HG03175 (cell line): ENCODE data around the gene SLC24A4.

Experiments
- ATAC-seq: cut with Tn5 transposase; IDR thresholded peaks from one replicate; pipeline ENCODE4 v1.9.1; 2021; ENCODE audit warnings: mild to moderate bottlenecking, moderate library complexity; ENCODE audit not compliant: unreplicated experiment

Gene SLC24A4

DNA sequence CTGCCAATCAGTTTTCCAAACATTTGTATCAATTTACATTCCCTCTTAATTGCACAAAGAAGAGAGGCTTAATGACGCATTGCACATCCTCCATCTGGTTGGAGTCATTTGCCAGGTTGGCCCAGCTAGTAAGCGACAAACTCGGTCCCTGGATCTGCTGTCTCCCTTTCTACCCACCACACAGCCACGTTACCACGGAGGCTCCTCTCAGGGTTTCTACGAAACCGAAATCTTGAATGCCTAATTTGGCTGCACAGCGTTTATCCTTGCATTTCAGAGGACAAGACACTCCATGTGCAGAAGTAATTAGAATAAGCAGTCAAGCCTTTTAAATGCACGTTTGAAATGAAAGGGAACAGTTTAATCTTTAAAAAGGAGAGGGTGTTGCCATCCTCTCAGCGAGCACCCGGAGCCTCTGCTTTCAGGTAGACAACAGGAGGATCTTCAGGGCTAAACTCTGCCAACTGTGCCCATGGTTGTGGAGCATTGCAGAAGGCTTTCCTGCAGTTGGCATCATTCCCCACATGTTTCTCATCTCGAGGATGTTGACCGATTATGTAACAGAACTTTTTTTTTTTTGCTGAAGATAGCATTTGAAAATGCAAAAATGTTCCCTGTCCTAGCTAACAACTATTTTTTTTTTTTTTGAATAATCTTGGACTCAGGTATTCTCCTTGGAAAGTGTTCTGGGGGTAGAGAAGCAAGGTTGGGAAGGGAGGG is 37.8 kb downstream of the SLC24A4 start:
- no peak for ATAC-seq

DNA sequence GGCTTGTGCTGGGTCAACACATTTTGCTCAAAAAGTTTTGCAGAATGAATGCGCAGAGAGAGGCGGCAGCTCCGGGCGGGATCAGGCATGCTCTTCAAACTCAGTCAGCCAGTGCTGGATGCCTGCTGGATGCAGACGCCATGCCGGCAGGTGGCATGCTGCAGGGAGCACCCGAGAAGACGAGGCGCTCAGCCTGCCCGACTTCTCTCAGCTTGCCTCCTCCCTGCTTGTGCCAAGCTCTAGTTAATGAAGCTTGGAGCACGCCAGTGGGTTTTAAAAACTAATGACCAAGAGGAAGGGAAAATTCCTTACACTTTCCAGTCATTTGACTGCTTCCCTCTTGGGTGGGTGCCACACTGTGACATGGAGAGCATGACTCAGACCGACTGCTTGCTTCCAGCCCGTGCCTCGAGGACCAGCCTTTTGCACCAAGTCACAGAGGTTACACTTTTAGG is 39.8 kb downstream of the SLC24A4 start:
- no peak for ATAC-seq

DNA sequence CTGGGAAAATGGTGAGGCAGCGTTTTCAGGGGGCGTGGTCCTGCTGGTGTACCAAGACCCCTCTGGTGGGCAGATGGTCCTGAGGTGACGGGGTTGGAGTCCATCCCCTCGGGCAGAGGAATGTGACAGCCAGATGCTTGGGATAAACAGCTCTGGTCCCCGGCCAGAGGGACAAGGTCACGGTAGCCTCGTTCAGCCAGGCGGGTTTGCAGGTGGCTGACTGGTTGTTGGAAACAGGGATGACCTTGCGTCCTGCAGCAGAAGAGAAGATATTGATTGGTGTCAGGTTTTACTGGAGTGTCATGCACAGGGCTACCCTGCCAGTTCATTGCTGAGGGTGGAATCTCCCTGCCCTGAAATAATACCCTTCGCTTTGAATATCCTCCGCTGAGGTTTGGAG is 43.3 kb downstream of the SLC24A4 start:
- no peak for ATAC-seq

DNA sequence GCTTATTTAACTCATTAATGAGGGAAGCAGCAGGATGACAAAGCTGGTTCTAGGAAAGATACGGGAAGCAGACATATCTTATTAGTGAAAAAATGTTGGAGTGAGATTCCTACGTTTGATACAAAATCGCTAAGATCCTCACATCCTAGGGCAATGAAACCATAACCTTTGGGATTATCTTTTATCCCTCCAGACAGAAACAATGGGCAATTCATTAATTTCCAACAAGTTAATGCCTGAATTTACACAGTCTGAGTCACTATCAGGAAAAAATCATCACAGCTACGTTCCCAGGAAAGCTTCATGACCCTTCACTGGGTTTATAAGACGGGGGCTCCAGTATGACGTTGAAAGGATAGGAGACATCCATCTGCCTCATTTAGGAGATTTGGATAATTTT is 45.0 kb downstream of the SLC24A4 start:
- no peak for ATAC-seq

DNA sequence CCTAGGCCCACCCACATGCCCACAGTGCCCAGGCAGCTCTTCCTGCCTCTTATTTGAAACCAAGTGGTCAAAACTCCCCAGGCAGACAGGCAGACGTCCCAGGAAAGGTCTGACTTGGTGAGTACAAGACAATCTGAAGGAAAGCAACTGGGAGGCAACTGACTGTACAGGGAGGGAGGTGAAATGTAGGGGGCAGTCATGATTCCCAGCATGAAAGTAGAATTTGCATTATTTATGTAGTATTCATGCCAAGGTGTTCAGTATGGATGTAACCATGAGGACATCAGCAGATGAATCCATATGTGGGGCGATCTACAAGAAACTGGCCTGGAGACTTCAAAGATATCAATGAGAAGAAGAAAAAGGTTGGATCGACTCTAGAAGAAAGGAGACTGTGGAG is 46.1 kb downstream of the SLC24A4 start:
- no peak for ATAC-seq

DNA sequence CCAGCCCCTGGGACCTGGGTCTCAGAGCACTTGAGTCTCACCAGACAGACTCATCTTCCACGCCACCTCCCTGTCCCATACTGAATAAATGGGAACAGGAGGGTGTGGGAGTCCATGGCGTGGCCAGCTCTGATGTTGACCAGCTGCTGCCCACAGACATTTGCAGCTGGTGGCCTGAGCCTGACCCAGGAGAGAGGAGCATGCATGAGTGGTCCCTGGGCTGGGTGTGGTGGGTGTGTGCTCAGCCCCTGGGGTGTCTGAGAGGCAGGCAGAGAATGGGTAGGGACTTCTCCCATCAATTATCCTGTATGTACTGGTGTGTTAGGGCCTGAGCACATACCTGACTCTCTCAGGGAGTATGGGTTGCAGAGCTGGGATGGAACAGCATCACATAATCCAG is 49.3 kb downstream of the SLC24A4 start:
- no peak for ATAC-seq

DNA sequence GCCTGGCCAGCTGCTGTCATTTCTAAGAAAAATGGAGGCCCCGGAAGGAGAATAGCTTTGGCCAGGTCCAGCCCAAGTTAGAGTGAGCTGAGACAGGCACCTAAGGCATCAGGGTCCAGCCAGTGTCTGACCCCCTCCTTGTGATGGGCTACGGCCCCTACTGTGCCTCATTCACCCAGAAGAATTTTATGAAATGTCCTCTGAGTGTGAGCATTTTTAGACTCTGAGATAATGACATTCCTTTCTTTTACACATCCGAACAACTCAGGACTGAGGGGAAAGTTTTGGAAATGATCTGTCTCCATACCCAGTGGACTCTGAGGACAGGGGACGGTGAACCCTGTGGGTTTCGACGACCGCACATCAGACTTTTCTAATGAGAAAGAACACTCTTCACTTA is 50.4 kb downstream of the SLC24A4 start:
- no peak for ATAC-seq

DNA sequence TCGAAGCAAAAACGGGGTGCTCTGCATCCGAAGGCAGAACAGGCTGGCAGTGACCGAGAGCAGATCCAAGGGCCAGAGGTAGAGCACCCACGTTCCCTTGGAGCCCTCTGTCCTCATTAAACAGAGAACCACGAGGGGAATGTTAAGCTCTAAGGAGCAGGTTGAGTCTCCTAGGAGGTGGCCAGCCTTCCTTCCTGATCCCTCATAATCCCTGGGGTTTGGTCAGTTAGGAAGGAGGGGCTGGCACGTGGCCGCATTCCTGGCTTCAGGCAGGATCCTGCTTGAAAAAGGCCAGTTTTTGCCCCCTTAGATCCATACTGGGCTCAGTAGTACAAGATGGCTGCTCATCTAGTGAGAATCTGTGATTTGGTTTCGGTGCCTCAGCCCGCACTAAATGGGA is 57.2 kb downstream of the SLC24A4 start:
- ATAC-seq: no peak

DNA sequence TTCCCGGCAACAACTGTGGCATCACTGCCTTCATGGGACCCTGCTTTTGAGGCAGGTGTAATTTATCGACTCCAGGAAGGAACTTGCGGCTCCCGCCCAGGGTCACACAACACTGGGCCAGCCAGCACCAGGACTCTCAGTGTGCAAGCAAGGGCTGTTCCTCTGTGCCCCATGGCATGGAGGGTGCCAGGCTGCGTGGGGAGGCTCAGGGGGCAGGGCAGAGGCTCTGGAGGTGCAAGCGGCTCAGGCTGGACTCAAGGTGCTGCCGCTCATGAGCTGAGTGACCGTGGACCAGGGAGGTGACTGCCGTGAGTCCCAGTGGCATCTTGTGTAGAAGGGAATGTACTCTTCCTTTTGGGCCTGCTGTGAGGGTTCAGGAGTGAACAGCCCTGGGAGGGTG is 57.6 kb downstream of the SLC24A4 start:
- ATAC-seq: no peak

DNA sequence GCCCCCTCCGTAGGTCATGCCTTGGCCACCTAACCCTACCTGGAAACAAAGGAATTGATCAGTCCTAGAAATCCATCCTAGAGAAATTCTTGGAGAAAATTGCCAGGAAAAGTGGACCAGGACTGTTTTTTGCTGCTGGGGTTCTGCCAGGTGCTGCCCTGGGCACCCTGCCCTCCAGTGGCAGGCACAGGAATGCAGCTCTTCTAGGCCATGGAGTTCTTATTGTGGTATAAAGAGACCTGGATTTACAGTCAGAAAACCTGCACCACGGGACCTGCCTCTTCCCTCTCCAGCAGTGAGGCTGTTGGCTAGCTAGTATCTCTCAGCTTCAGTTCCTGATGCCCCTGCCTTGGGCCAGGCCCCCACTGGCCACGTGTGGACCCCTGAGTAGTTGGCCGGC is 59.7 kb downstream of the SLC24A4 start:
- ATAC-seq: no peak

DNA sequence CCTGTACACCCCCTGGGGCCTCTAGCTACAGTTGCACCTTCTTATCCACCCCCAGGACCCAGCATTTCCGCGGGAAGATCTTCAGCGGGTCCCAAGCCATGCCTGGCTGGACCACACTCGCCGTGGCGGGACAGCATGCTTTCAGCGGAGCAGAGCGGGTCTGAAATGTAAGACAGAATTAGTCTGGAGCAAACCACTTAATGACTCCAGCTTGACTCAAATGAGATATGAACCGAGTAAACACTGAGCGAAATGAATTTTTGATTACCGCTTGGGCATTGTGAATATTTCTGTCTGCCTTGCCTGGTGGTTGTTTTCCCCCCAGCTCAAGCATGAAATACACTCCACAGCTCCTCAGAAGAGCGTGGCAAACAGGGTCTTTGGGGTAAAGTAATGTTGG is 60.8 kb downstream of the SLC24A4 start:
- ATAC-seq: no peak

DNA sequence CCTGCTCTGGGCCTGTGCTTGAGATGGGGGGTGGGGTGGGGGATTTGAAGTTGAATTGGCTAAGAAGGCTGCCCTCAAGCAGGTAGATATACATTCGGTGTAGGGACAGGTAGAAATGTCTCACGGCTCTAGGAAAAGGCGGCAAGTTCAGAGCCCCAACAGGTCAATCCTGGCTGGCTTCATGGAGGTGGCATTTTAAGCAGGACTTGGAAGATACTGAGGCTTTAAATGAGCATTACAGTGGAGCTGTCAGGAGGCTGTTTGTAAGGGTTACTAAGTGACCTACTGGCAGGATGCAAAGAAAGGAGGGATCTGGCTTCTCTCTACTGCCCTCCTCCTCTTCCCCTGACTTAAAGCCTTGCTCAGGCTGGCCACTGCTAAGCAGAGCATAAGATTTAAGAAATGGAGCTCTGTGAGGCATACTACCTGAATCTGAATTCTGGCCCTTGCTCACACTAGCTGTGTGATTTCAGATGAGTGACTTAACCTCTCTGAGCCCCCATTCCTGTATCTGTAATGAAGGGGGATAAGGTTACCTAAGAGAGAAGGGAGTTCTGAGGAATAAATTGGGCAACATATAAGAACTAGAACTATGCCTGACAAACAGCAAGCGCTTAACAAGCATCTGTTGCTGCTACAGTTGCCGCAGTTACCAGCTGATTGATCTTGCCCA is 61.6 kb downstream of the SLC24A4 start:
- ATAC-seq: no peak

DNA sequence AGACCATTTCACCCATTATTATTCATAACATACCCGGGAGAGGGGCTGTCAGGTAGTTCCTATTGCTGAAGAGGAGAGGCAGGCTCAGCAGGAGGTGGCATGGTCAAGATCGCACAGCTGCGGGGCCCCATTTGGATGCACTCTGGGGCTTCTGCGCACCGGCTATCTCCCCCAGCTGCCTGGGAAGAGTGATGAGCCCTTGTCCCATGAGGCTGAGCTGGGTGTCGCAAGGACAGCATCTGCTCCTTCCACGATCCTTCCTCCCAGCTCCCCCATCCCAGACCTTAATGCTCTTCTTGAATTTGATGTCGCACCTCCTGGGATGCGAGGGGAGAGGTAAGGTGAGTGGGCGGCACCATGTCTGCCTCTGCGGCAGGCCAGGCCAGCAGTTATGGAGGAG is 62.6 kb downstream of the SLC24A4 start:
- no peak for ATAC-seq

DNA sequence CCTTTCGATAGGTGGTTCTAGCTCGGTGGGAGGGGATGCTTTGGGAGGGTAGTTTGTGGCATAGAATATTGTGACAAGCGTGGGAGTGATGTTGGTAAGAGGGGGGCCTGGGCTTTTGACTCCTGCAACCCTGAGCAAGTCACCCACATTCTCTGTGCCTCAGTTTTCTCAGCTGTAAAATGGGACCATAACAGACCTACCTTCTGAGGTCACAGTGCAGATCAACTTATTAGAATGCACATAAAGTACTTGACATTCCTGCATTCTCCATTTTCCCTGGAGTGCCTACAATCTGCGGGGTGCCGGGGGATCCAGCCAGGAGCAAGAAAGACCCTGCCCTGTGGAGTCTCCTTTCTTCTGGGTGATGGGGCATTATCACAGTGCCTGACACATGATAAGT is 63.2 kb downstream of the SLC24A4 start:
- no peak for ATAC-seq

DNA sequence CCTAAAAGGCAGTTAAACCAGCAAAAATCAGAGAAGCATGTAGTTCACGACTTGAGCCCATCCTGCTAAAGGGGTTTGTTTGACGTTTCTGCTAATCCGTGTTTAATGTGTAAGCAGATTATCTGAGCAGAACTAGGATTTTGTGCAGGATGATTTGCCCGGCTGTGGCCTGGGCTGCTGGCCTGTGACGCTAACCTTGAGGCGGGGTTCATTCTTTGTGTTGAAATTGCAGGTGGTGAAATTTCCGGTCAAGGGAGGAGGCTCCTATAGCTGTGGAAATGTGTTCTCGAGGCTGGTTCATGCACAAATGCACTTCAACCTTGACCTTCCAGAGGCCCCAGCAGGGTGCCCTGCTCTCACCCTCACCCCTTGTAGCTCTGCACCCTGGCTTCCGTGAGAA is 63.7 kb downstream of the SLC24A4 start:
- no peak for ATAC-seq

DNA sequence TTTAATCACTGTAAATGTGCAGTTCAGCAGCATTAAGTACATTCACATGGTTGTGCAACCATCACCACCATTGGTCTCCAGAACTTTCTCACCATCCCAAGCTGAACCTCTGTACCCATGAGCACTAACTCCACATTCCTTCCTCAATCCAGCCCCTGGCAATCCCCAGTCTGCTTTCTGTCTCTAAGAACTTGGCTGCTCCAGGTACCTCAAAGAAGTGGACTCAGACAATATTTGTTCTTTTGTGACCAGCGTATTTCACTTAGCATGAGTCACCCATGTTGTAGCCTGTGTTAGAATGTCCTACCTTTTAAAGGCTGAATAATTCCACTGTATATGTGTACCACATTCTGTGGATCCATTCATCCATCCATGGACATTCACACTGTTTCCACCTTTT is 64.6 kb downstream of the SLC24A4 start:
- ATAC-seq: no peak

DNA sequence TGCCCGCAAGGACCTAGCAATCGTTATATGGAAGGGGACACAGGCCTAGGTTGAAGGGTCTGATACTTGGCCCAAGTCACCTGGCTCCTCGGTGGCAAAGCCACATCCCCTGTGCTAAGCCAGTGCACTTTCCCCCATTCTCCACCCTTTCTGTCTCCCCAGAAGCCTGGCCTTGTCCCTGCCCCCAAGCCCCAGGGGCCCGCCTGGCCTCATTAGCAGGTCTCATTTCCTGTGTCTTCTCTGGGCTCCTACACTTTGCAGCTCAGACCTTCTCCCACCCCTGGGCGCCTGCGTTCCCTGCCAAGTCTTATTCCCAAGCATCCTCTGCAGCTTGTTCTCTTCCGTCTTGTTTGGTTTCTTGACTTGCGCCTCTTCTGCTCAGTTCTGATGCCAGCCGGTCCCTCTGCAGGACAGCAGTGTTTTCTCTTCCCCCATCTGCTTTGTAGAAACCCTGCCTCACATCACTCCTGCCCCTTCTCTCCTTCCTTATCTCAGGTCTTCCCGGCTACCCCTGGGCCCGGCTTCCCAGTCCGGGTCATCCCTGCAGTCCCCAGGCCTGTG is 66.7 kb downstream of the SLC24A4 start:
- no peak for ATAC-seq

DNA sequence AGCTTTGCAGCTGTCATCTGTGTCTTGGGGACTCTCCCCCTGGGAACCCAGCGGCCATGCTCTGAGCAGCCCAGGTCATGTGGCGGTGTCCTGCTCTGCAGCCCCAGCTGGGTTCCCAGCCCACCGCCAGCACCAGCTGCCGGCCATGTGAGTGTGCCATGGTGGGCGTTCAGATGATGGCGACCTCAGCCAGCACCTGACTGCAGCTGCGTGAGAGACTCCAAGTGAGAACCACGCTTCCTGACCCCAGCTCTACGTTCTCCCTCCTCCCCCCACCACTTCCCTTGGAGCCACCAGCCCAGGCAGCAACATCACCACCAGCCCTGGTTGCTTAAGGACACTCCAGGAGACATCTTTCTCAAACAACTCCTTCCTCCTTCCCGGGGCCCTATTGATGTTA is 68.8 kb downstream of the SLC24A4 start:
- ATAC-seq: no peak

DNA sequence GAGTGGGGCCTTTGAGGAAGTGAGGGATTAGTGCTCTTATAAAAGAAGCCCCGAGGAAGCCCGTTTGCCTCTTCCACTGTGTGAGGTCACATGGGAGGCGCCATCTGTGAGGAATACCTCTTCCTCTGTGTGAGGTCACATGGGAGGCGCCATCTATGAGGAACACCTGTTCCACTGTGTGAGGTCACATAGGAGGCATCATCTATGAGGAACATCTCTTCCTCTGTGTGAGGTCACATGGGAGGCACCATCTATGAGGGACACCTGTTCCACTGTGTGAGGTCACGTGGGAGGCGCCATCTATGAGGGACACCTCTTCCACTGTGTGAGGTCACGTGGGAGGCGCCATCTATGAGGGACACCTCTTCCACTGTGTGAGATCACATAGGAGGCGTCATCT is 69.7 kb downstream of the SLC24A4 start:
- no peak for ATAC-seq

DNA sequence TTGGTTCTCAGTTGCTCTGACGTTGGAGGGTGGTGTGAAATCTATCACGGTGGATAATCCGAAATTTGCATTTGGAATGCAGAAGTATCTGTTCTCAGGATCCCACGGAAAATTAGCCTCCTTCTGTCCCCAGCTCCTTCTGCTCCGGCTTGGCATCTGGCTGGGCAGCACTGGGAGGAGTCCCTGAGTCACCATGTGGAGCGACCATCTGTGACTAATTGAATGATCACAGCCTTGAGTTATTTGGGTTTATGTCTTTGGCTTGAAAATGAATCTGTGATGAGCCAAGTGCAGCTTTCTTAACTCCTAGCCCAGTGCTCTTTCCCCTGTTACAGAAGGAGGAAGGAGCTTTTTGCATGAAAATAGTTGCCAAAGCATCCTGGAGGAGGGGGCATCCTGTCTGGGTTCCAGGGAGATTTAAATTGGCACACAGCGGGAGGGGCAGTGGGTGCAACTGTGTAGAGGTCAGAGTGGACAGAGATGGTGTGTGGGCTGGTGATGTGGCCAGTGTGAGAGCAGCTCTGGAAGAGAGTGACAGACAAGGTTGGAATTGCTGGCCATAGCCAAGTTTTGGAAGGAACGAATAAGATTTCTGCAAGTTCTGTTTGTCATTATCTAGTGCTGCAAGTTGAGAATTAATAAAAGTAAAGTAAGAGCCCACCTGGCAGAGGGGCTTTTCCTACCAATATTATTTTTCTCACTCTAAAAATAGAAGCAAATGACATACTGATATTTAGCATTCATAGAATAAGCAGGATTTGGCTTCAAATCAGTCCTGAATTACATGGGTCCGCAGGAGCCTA is 74.4 kb downstream of the SLC24A4 start:
- no peak for ATAC-seq

DNA sequence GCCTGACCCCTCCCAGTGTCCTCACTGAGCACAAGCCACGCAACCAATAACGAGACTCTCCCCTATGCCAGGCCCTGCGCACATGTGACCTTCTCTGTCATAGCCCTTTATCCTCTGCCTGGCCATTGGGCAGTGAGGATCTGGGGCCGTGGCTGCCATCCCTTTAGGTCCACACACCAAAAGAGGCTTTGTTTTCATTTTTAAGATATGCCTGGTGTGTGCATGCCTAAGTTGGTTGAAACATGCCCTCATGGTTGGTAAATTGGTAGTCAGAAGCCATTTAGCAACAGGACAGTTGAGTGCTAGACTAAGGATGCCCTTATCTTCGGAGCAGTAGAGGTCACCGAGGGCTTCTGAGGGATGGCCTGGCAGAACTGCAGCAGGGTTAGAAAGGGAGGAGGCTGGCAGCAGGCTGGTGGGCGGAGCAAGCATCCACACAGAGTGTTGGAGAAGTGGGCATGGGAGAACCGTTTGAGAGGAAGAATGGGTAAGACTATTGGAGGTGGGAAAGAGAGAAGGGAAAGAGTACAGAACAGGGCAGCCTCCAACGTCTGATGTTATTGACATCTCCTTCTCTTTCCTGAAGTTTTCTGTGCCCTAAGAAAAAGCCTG is 75.1 kb downstream of the SLC24A4 start:
- no peak for ATAC-seq
